Uterus (tissue), 2 donors: Measurements from ENCODE around the gene EPB41L2.

ENCODE experiments used
- CTCF ChIP-seq, 4 experiments: fragments of 200-600 bp in 2 of 4; fragments of 450-650 bp in 2 of 4; sonication (generic) in 2 of 4; IDR thresholded peaks; one replicate each; pipeline ENCODE4 v1.5.1; 2016 to 2019; ENCODE audit warnings: antibody characterized with exemption in 4 of 4, mild to moderate bottlenecking in 2 of 4, moderate library complexity in 1 of 4
- POLR2A ChIP-seq, 2 donors: fragments of 450-650 bp; IDR thresholded peaks; one replicate each; pipeline ENCODE4 v1.6.1; 2016; ENCODE audit warnings: antibody characterized with exemption in 2 of 2, mild to moderate bottlenecking in 1 of 2, moderate library complexity in 1 of 2

- TF ChIP-seq CTCF (IDR thresholded peaks at IDR 0.05): no peak
- no peak for TF ChIP-seq POLR2A (IDR thresholded peaks at IDR 0.05)
Observed at GRCh38 chr6:130879826-130880225, 183.2 kb downstream of the EPB41L2 start.
